Endothelial cell of umbilical vein (primary cell): ENCODE data around the gene ZP4. TPM values are rescaled to one million over a fixed set of nuclear protein-coding genes. Genes with fewer than 3 reads are reported as not detected.

Experiments
- BruUV-seq: library from RNA; stranded (reverse); fragments of 400-500 nt; replicated peaks from 2 replicates; lab custom pipeline; 2021; lab: Mats Ljungman, UMichigan
- CTCF ChIA-PET: fragments of 300-600, 350-600 bp; sonication (Branson Sonifier 250); formaldehyde crosslinking; loops from one replicate; lab custom pipeline; 2021; ENCODE audit warnings: antibody characterized with exemption, inconsistent platforms; lab: Charles Lee
- POLR2A ChIA-PET: fragments of 300-600, 350-600 bp; sonication (Branson Sonifier 250); formaldehyde crosslinking; loops from one replicate; lab custom pipeline; 2021; ENCODE audit warnings: antibody characterized with exemption, inconsistent platforms; lab: Charles Lee
- DNase-seq: peaks from one replicate; pipeline ENCODE4 v3.0.0-alpha.2; 2011; ENCODE audit warnings: low read depth, low spot score
- FAIRE-seq: peaks from 2 replicates; lab custom pipeline; 2011; peaks lifted over from hg19 to GRCh38; lab: Jason Lieb, UNC
- H2AFZ ChIP-seq: 2 replicates; pipeline ENCODE4 v1.6.0; 2012; ENCODE audit warnings: low read depth, low read length, control low read depth, inconsistent platforms
- H3K27ac ChIP-seq: 2 replicates; pipeline ENCODE4 v1.5.1; 2011; ENCODE audit warnings: low read depth, mild to moderate bottlenecking, control low read depth, low read length, moderate library complexity; ENCODE audit not compliant: insufficient read depth
- H3K27me3 ChIP-seq, 2 experiments: 2 replicates each; pipeline versions ENCODE4 v1.6.0 to v1.6.1; 2011; ENCODE audit warnings: low read length in 2 of 2, mixed read lengths in 1 of 2; ENCODE audit not compliant: control insufficient read depth in 2 of 2, insufficient read depth in 2 of 2
- H3K36me3 ChIP-seq, 2 experiments: 2 replicates in 1 of 2; 3 replicates in 1 of 2; pipeline ENCODE4 v1.5.1; 2011; ENCODE audit warnings: low read length in 2 of 2, mild to moderate bottlenecking in 1 of 2, moderate library complexity in 1 of 2; ENCODE audit not compliant: control insufficient read depth in 2 of 2, insufficient read depth in 2 of 2; ENCODE audit errors: extremely low read depth in 1 of 2
- H3K4me1 ChIP-seq: 3 replicates; pipeline ENCODE4 v1.5.1; 2011; ENCODE audit warnings: mild to moderate bottlenecking, low read length; ENCODE audit not compliant: control insufficient read depth, insufficient read depth; ENCODE audit errors: extremely low read depth
- H3K4me2 ChIP-seq: 2 replicates; pipeline ENCODE4 v1.6.1; 2011; ENCODE audit warnings: low read length, control low read depth, mixed read lengths; ENCODE audit not compliant: insufficient read depth
- H3K4me3 ChIP-seq, 3 experiments: fragments of 200-600 bp in 1 of 3; sonication (generic), shearing (Covaris generic) in 1 of 3; replicated peaks in 1 of 3; 2 replicates each; pipeline ENCODE4 v1.5.1; 2011 to 2016; ENCODE audit warnings: control low read depth in 3 of 3, low read length in 3 of 3, mild to moderate bottlenecking in 2 of 3, inconsistent platforms in 1 of 3, low read depth in 1 of 3, moderate library complexity in 1 of 3; ENCODE audit not compliant: insufficient read depth in 1 of 3
- H3K79me2 ChIP-seq: 2 replicates; pipeline ENCODE4 v1.6.0; 2012; ENCODE audit warnings: low read length, inconsistent platforms; ENCODE audit not compliant: control insufficient read depth, insufficient read depth
- H3K9ac ChIP-seq: replicated peaks from 2 replicates; pipeline ENCODE3; 2011; ENCODE audit warnings: low read length, control low read depth; ENCODE audit not compliant: insufficient read depth; ENCODE audit errors: extremely low read depth
- H3K9me1 ChIP-seq: replicated peaks from 3 replicates; pipeline ENCODE4 v1.6.0; 2011; ENCODE audit warnings: mild to moderate bottlenecking, low read length; ENCODE audit not compliant: control insufficient read depth, insufficient read depth; ENCODE audit errors: extremely low read depth
- H3K9me3 ChIP-seq: replicated peaks from 2 replicates; pipeline ENCODE4 v1.5.1; 2012; ENCODE audit warnings: low read length, inconsistent platforms; ENCODE audit not compliant: control insufficient read depth, insufficient read depth
- H4K20me1 ChIP-seq: replicated peaks from 2 replicates; pipeline ENCODE3; 2011; ENCODE audit warnings: mild to moderate bottlenecking, low read length; ENCODE audit not compliant: control insufficient read depth, insufficient read depth; ENCODE audit errors: extremely low read depth
- CTCF ChIP-seq, 2 donors: IDR thresholded peaks; 1 replicate in 1 of 2; 2 replicates in 1 of 2; pipeline ENCODE4 v1.5.1; 2011; ENCODE audit warnings: low read length in 2 of 2, mild to moderate bottlenecking in 2 of 2, moderate library complexity in 2 of 2, control low read depth in 1 of 2, inconsistent platforms in 1 of 2, low read depth in 1 of 2; ENCODE audit not compliant: insufficient read depth in 1 of 2; ENCODE audit errors: extremely low read depth in 1 of 2
- EZH2 ChIP-seq: IDR thresholded peaks from 2 replicates; pipeline ENCODE4 v1.6.1; 2012; ENCODE audit warnings: borderline replicate concordance, low read depth, mild to moderate bottlenecking, moderate library complexity, low read length, inconsistent platforms; ENCODE audit not compliant: severe bottlenecking
- FOS ChIP-seq: IDR thresholded peaks from 2 replicates; pipeline ENCODE4 v1.6.1; 2011; ENCODE audit warnings: mild to moderate bottlenecking, low read length, moderate library complexity, borderline replicate concordance; ENCODE audit not compliant: insufficient read depth
- GATA2 ChIP-seq: IDR thresholded peaks from 2 replicates; pipeline ENCODE4 v1.7.0; 2011; ENCODE audit warnings: low read depth, mild to moderate bottlenecking, moderate library complexity, mixed read lengths, low read length; ENCODE audit not compliant: insufficient read length, insufficient read depth
- JUN ChIP-seq: IDR thresholded peaks from 2 replicates; pipeline ENCODE4 v1.6.1; 2011; ENCODE audit warnings: borderline replicate concordance, low read depth; ENCODE audit not compliant: insufficient read length, insufficient read depth
- MYC ChIP-seq: IDR thresholded peaks from one replicate; pipeline ENCODE4 v1.6.1; 2011; ENCODE audit warnings: mild to moderate bottlenecking, low read depth, low read length
- POLR2A ChIP-seq: IDR thresholded peaks from 2 replicates; pipeline ENCODE4 v1.6.1; 2012; ENCODE audit warnings: low read depth, mild to moderate bottlenecking, control low read depth, low read length
- POLR2AphosphoS5 ChIP-seq: IDR thresholded peaks from 2 replicates; pipeline ENCODE4 v1.6.1; 2012; ENCODE audit warnings: low read depth, mild to moderate bottlenecking, control low read depth, low read length, moderate library complexity; ENCODE audit not compliant: insufficient read depth
- dilution Hi-C: fragments of 300-500 bp; cut with MboI; formaldehyde crosslinking; loops from one replicate; pipeline ENCODE4 v1.15.0; 2019; ENCODE audit warnings: low sequenced_read_pairs; ENCODE audit not compliant: extremely low pct_ligation_motif_present
- intact Hi-C: fragments of 100-400 bp; cut with micrococcal nuclease; formaldehyde crosslinking; loops from one replicate; pipeline ENCODE4 v1.10.0; 2022
- polyA plus RNA-seq, 4 experiments: library from polyadenylated mRNA; depleted of rRNA in 3 of 4; stranded (reverse) in 3 of 4; unstranded in 1 of 4; fragments of >200 nt; gene quantifications; 2 replicates each; pipeline versions ENCODE4 v1.2.1 to v1.2.3, GENCODE V29; 2011 to 2012; ENCODE audit warnings: missing spikeins in 1 of 4
- total RNA-seq: library from RNA; stranded (reverse); gene quantifications from 2 replicates; pipeline ENCODE4 v1.2.3, GENCODE V29; 2021
- TF ChIP-seq, protein P1 (sequence below): IDR thresholded peaks from 2 replicates; pipeline ENCODE4 v1.6.1; 2011; ENCODE audit not compliant: insufficient read depth, insufficient read length

ZP4 gene
- total and polyA plus RNA-seq, 2 donors (not counting 3 experiments of a cell fraction or from before 2014, with no cell fraction given): not detected

DNA sequence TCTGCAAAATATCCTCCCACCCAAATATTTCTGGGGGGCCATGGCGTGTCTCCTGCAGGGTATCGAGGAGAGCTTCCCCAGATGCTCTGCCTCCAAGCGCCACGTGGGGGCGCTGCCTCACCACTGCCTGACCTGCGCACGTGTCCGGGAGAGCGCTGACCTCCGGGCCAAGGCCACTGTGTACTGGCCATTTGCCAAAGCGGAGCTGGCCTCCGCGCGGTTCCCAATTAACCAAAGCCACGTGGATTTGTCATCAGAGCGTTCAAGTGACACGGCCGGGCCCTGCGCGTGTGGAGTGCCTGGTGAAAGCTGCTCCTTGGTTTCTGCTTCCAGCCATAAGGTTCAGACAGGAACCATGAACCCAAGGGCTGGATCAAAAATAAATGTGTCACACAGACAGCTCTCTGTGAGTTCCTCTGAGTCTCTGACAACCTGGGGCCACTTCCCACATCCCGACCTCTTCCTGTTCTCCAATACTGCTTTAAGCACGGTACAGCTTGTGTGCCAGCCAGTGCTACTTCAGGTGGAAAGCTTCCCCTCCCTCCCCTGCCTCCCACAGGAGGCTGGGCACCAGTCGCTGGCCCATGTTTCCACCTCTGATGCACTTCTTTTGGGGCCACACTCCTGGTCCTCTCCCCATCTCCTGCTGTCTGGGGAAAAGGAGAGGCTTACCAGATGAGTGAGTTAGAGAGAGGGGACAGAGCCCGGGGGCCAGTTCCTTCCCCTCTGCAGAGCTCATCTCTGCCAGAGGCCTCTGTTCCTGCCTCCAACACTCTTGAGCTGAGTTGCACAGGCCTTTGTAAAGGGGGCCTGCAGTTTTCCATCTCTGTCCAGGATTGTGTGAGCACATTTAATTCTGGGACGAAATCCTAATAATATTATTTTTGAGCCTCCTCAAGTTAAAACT is 26.1 kb downstream of the ZP4 start:
- Histone ChIP-seq H3K9me3 (no peaks in the 10 kb centered on the region), H3K27me3 (no peaks in the 10 kb centered on the region), H3K4me3 (no peak overlapping the region), H4K20me1 (no peaks in the 10 kb centered on the region), H3K9me1 (no peaks in the 10 kb centered on the region), H3K9ac (no peak overlapping the region), H2AFZ (no peak overlapping the region), H3K79me2 (no peaks in the 10 kb centered on the region), H3K27ac (no peak overlapping the region), H3K4me1 (no peaks in the 10 kb centered on the region), H3K4me2 (no peak overlapping the region), H3K36me3 (no peaks in the 10 kb centered on the region)
- CTCF ChIA-PET: no interaction called here
- dilution Hi-C loops: no loop called here
- POLR2A ChIA-PET: no interaction called here
- DNase-seq (no peak), FAIRE-seq (no peak)
- intact Hi-C loops: no loop called here
- TF ChIP-seq FOS (no peak), POLR2AphosphoS5 (no peak), CTCF (IDR thresholded peaks at IDR 0.05; ENCODE audit: extremely low read depth in 1 of 2, insufficient read depth in 1 of 2, low read depth in 1 of 2, low read length in 2 of 2) (no peak), GATA2 (no peak), MYC (no peak), POLR2A (no peak), EZH2 (no peak), JUN (no peak)
- TF ChIP-seq, protein P1, sequence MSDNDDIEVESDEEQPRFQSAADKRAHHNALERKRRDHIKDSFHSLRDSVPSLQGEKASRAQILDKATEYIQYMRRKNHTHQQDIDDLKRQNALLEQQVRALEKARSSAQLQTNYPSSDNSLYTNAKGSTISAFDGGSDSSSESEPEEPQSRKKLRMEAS: no peak
- no TSS peak for BruUV-seq
